GM12878 (cell line): ENCODE data around the gene OSBPL5. TPM values are rescaled to one million over a fixed set of nuclear protein-coding genes. Genes with fewer than 3 reads are reported as not detected.

ENCODE experiments used
- ATF7 ChIP-seq: fragments of 450-650 bp; IDR thresholded peaks from 2 replicates; pipeline ENCODE4 v1.6.1; 2016; ENCODE audit warnings: low read depth, mild to moderate bottlenecking
- BCL11A ChIP-seq: IDR thresholded peaks from 2 replicates; pipeline ENCODE4 v1.6.1; 2011; ENCODE audit warnings: low read depth, low read length
- DPF2 ChIP-seq: fragments of 450-650 bp; IDR thresholded peaks from 2 replicates; pipeline ENCODE4 v1.6.1; 2017; ENCODE audit warnings: mild to moderate bottlenecking
- EGR1 ChIP-seq, 2 experiments: IDR thresholded peaks; 1 replicate in 1 of 2; 2 replicates in 1 of 2; pipeline ENCODE4 v1.6.1; 2011 to 2012; ENCODE audit warnings: low read depth in 2 of 2, low read length in 2 of 2, borderline replicate concordance in 1 of 2, mild to moderate bottlenecking in 1 of 2, moderate library complexity in 1 of 2
- HDAC6 ChIP-seq: fragments of 200-600 bp; sonication (generic); IDR thresholded peaks from one replicate; pipeline ENCODE4 v1.8.0; 2017; ENCODE audit warnings: antibody characterized with exemption; ENCODE audit not compliant: unreplicated experiment
- HDGF ChIP-seq: fragments of 450-650 bp; IDR thresholded peaks from 2 replicates; pipeline ENCODE4 v1.6.1; 2016; ENCODE audit warnings: antibody characterized with exemption
- IKZF1 ChIP-seq: fragments of 450-650 bp; conservative IDR thresholded peaks from 2 replicates; pipeline ENCODE4 v1.6.1; 2017; ENCODE audit warnings: antibody characterized with exemption, mild to moderate bottlenecking
- NFYB ChIP-seq: IDR thresholded peaks from 2 replicates; pipeline ENCODE4 v1.6.1; 2011; ENCODE audit warnings: low read depth, mild to moderate bottlenecking, low read length, improper control_type of control experiment, moderate library complexity; ENCODE audit not compliant: insufficient read depth
- POU2F2 ChIP-seq: IDR thresholded peaks from 3 replicates; pipeline ENCODE4 v1.6.1; 2011; ENCODE audit warnings: low read depth, mild to moderate bottlenecking, low read length, borderline replicate concordance
- RAD21 ChIP-seq: IDR thresholded peaks from 2 replicates; pipeline ENCODE4 v1.6.1; 2011; ENCODE audit warnings: mild to moderate bottlenecking, low read depth, low read length, moderate library complexity; ENCODE audit not compliant: insufficient read depth
- SMARCA5 ChIP-seq: fragments of 450-650 bp; IDR thresholded peaks from 2 replicates; pipeline ENCODE4 v1.6.1; 2017; ENCODE audit warnings: mild to moderate bottlenecking
- SRF ChIP-seq, 2 experiments: IDR thresholded peaks; 2 replicates each; pipeline ENCODE4 v1.6.1; 2011; ENCODE audit warnings: low read depth in 2 of 2, low read length in 2 of 2, mild to moderate bottlenecking in 1 of 2, moderate library complexity in 1 of 2
- ZNF217 ChIP-seq: fragments of 450-650 bp; IDR thresholded peaks from 2 replicates; pipeline ENCODE4 v1.6.1; 2017; ENCODE audit warnings: antibody characterized with exemption, mild to moderate bottlenecking
- polyA plus RNA-seq, 11 experiments: library from polyadenylated mRNA; depleted of rRNA in 4 of 11; unstranded in 6 of 11; stranded (reverse) in 5 of 11; fragments of >200 nt; fragmentation: Nextera tagmentation in 4 of 11; fragmentation: Illumina TruSeq in 1 of 11; extraction: Ambion mirVana in 4 of 11; extraction: Trizol in 1 of 11; gene quantifications; 1 replicate in 1 of 11; 2 replicates in 10 of 11; pipeline versions ENCODE4 v1.2.1 to v1.2.3, GENCODE V29; 2011 to 2016; ENCODE audit warnings: inconsistent platforms in 2 of 11, missing spikeins in 2 of 11, low read depth in 1 of 11
- total RNA-seq, 4 experiments: library from RNA; depleted of rRNA in 3 of 4; stranded (reverse); fragments of >200 nt in 3 of 4; fragmentation: Illumina TruSeq in 1 of 4; extraction: Trizol in 1 of 4; gene quantifications; 2 replicates each; pipeline versions ENCODE4 v1.2.1 to v1.2.3, GENCODE V29; 2013 to 2021
- TF ChIP-seq, protein P1 (sequence below): fragments of 150-350 bp; IDR thresholded peaks from 2 replicates; pipeline ENCODE4 v1.6.1; 2014; ENCODE audit warnings: mild to moderate bottlenecking, low read depth, low read length
- TF ChIP-seq, protein P2 (sequence below): IDR thresholded peaks from 2 replicates; pipeline ENCODE4 v1.6.1; 2012; ENCODE audit warnings: low read length, inconsistent platforms
- TF ChIP-seq, protein P3 (sequence below): IDR thresholded peaks from 2 replicates; pipeline ENCODE4 v1.6.1; 2012; ENCODE audit warnings: low read depth, low read length, improper control_type of control experiment
- TF ChIP-seq, protein P4 (sequence below): IDR thresholded peaks from 2 replicates; pipeline ENCODE4 v1.6.1; 2012; ENCODE audit warnings: low read depth, low read length, improper control_type of control experiment
- TF ChIP-seq, protein P5 (sequence below): fragments of 450-650 bp; IDR thresholded peaks from 2 replicates; pipeline ENCODE4 v1.6.1; 2018; ENCODE audit warnings: mild to moderate bottlenecking, low read depth, moderate library complexity; ENCODE audit not compliant: partially characterized antibody
- TF ChIP-seq, protein P6 (sequence below): IDR thresholded peaks from 2 replicates; pipeline ENCODE4 v1.6.1; 2011; ENCODE audit warnings: low read depth, mild to moderate bottlenecking, low read length, moderate library complexity, borderline replicate concordance; ENCODE audit errors: extremely low read depth

The OSBPL5 gene
- total and polyA plus RNA-seq, 10 of the 15 experiments (the other 5 are each of a cell fraction or from before 2014, with no cell fraction given), result not detected

DNA sequence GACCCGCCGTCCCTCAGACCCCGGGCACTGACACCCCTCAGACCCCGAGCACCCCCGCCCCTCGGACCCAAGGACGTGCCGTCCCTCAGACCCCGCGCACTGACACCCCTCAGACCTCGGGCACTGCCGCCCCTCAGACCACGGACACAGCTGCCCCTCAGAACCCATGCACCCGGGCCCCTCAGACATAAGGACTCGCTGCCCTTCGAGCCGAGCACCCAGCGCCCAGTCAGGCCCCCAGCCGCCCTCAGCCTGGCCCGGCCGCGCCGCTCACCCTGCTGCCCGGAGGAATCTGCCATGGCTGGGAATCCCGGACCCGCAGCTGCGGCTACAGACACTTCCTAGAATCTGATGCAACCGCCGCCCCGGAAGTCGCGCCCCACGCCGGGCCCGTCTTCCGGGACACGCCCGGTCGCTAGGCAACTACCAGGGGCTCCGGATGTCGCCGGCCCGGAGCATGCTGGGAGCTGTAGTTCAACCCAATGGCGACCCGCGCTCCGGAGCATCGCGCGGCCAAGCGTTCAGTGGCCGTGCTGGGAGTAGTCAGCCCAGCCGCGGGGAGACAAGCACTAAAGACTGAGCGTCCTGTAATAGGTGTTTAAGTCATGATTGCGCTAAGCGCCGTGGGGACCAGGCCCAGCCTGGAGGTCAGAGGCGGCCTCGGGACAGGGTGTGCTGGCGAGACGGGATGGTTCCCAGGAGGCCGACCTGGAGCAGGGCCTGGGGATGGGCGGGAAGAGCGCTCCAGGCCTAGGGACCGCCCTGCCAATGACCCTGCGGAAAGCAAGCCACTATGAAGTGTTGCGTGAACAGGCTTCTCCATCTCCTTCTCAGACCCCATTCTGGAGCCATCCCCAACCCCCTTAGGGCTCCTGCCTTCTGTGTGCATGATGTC lies 107.8 kb downstream of the OSBPL5 start, which contains the start of gene CARS1 (continued):
- TF ChIP-seq, protein P1, sequence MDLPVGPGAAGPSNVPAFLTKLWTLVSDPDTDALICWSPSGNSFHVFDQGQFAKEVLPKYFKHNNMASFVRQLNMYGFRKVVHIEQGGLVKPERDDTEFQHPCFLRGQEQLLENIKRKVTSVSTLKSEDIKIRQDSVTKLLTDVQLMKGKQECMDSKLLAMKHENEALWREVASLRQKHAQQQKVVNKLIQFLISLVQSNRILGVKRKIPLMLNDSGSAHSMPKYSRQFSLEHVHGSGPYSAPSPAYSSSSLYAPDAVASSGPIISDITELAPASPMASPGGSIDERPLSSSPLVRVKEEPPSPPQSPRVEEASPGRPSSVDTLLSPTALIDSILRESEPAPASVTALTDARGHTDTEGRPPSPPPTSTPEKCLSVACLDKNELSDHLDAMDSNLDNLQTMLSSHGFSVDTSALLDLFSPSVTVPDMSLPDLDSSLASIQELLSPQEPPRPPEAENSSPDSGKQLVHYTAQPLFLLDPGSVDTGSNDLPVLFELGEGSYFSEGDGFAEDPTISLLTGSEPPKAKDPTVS, result no peak
- no peak for TF ChIP-seq NFYB
- TF ChIP-seq, protein P2, sequence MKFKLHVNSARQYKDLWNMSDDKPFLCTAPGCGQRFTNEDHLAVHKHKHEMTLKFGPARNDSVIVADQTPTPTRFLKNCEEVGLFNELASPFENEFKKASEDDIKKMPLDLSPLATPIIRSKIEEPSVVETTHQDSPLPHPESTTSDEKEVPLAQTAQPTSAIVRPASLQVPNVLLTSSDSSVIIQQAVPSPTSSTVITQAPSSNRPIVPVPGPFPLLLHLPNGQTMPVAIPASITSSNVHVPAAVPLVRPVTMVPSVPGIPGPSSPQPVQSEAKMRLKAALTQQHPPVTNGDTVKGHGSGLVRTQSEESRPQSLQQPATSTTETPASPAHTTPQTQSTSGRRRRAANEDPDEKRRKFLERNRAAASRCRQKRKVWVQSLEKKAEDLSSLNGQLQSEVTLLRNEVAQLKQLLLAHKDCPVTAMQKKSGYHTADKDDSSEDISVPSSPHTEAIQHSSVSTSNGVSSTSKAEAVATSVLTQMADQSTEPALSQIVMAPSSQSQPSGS, result no peak
- TF ChIP-seq SRF (IDR thresholded peaks at IDR 0.05; ENCODE audit: low read depth in 2 of 2, low read length in 2 of 2), result 0 out of 4 replicates have a peak, but pooled peaks of 1 of the 2 experiments have one; percentile 17
- no peak for TF ChIP-seq RAD21
- TF ChIP-seq EGR1 (IDR thresholded peaks at IDR 0.05; ENCODE audit: borderline replicate concordance in 1 of 2, low read depth in 2 of 2, low read length in 2 of 2), result no peak; a peak in 1 of 3 replicates
- TF ChIP-seq ATF7, result peak; percentile 15; the same call in 1 of the 2 replicates
- TF ChIP-seq POU2F2, result peak; percentile 12; the same call in 1 of the 3 replicates
- no peak for TF ChIP-seq SMARCA5
- no peak for TF ChIP-seq DPF2
- no peak for TF ChIP-seq ZNF217
- TF ChIP-seq, protein P3, sequence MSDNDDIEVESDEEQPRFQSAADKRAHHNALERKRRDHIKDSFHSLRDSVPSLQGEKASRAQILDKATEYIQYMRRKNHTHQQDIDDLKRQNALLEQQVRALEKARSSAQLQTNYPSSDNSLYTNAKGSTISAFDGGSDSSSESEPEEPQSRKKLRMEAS, result peak; percentile 66
- TF ChIP-seq, protein P4, sequence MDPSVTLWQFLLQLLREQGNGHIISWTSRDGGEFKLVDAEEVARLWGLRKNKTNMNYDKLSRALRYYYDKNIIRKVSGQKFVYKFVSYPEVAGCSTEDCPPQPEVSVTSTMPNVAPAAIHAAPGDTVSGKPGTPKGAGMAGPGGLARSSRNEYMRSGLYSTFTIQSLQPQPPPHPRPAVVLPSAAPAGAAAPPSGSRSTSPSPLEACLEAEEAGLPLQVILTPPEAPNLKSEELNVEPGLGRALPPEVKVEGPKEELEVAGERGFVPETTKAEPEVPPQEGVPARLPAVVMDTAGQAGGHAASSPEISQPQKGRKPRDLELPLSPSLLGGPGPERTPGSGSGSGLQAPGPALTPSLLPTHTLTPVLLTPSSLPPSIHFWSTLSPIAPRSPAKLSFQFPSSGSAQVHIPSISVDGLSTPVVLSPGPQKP, result peak; percentile 92
- TF ChIP-seq, protein P5, sequence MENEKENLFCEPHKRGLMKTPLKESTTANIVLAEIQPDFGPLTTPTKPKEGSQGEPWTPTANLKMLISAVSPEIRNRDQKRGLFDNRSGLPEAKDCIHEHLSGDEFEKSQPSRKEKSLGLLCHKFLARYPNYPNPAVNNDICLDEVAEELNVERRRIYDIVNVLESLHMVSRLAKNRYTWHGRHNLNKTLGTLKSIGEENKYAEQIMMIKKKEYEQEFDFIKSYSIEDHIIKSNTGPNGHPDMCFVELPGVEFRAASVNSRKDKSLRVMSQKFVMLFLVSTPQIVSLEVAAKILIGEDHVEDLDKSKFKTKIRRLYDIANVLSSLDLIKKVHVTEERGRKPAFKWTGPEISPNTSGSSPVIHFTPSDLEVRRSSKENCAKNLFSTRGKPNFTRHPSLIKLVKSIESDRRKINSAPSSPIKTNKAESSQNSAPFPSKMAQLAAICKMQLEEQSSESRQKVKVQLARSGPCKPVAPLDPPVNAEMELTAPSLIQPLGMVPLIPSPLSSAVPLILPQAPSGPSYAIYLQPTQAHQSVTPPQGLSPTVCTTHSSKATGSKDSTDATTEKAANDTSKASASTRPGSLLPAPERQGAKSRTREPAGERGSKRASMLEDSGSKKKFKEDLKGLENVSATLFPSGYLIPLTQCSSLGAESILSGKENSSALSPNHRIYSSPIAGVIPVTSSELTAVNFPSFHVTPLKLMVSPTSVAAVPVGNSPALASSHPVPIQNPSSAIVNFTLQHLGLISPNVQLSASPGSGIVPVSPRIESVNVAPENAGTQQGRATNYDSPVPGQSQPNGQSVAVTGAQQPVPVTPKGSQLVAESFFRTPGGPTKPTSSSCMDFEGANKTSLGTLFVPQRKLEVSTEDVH, result no peak
- no peak for TF ChIP-seq HDGF
- no peak for TF ChIP-seq HDAC6
- TF ChIP-seq, protein P6, sequence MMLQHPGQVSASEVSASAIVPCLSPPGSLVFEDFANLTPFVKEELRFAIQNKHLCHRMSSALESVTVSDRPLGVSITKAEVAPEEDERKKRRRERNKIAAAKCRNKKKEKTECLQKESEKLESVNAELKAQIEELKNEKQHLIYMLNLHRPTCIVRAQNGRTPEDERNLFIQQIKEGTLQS, result peak; percentile 14; the same call in 1 of the 2 replicates
- TF ChIP-seq BCL11A, result no peak
- peak; percentile 94 for TF ChIP-seq IKZF1
